ENCODE measurements around the gene PDGFRA.

PDGFRA gene

GRCh38 chr4:54209617-54210016, 19.5 kb upstream of the PDGFRA start:
- WGBS, 2 experiments: 84 to 97% methylated on average over 2 of the region's 2 CpGs
- H3K4me1 ChIP-seq (ENCODE audit: control insufficient read depth, insufficient read depth, low read length): no peaks in the 10 kb centered on the region
- H3K36me3 ChIP-seq (ENCODE audit: control insufficient read depth, insufficient read depth, low read length): no peaks in the 10 kb centered on the region

DNA sequence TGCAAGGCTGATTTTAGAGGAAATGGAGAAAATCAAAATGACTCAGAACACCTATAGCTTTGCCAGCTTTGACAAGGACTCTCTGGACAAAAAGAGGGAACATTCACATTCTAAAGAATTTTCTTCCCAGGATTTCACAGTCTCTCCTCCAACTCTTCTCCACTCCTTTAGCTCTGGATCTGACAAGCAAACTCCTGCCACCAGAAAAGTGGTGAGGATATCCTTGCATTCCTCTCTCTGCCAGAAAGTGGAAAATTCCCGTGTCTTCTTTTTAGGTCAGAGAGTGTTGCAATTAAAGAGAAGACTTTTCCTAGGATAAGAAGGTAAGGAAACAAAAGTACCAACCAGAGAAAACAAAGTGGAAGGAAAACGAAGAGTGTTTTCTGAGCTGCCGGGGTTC, 16.1 kb upstream of the PDGFRA start:
- Histone ChIP-seq H3K27me3 (ENCODE audit: control insufficient read depth, insufficient read depth, low read length, poor library complexity, severe bottlenecking) (peaks cover 2% of the 10 kb centered on the region), H3K36me3 (ENCODE audit: control insufficient read depth, insufficient read depth, low read length) (no peaks in the 10 kb centered on the region), H3K4me1 (ENCODE audit: control insufficient read depth, insufficient read depth, low read length) (no peaks in the 10 kb centered on the region), H3K9me3 (ENCODE audit: control insufficient read depth, low read length) (no peaks in the 10 kb centered on the region), H3K27ac (ENCODE audit: insufficient read depth, low read depth, low read length, poor library complexity, severe bottlenecking) (no peak overlapping the region), H3K4me3 (ENCODE audit: insufficient read depth, low read depth, low read length) (no peak overlapping the region)
- 90 to 93% methylated on average over 3 of the region's 3 CpGs for WGBS, 2 experiments

More at GRCh38 chr4:54209617-54210016, 19.5 kb upstream of the PDGFRA start:
- H3K9me3 ChIP-seq (ENCODE audit: control insufficient read depth, low read length): no peaks in the 10 kb centered on the region
- H3K4me3 ChIP-seq (ENCODE audit: insufficient read depth, low read depth, low read length): no peak overlapping the region
- no peaks in the 10 kb centered on the region for H3K27me3 ChIP-seq (ENCODE audit: control insufficient read depth, insufficient read depth, low read length, poor library complexity, severe bottlenecking)
- no peak overlapping the region for H3K27ac ChIP-seq (ENCODE audit: insufficient read depth, low read depth, low read length, poor library complexity, severe bottlenecking)

DNA sequence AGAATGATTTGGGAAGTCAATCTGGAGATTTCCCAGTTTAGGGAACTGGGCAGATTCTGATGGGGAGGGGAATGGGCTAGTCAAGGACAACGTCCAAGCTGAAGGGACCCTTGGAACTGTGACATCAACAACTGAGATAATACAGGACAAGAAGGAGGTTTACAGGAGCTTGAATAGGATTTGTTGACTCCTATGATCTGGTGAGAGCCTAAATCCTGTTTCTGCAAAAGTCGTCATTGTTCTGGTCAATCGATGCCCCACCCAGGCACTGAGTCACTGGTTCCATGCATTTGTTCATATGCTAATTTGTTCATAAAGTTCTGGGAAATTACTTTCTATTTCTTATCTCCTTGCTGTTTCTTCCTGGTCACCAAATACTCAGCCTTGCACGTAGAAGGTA, 15.3 kb upstream of the PDGFRA start:
- WGBS, 2 experiments: 73 to 74% methylated on average over 4 of the region's 4 CpGs
- peaks cover 9% of the 10 kb centered on the region for H3K27me3 ChIP-seq (ENCODE audit: control insufficient read depth, insufficient read depth, low read length, poor library complexity, severe bottlenecking)

DNA sequence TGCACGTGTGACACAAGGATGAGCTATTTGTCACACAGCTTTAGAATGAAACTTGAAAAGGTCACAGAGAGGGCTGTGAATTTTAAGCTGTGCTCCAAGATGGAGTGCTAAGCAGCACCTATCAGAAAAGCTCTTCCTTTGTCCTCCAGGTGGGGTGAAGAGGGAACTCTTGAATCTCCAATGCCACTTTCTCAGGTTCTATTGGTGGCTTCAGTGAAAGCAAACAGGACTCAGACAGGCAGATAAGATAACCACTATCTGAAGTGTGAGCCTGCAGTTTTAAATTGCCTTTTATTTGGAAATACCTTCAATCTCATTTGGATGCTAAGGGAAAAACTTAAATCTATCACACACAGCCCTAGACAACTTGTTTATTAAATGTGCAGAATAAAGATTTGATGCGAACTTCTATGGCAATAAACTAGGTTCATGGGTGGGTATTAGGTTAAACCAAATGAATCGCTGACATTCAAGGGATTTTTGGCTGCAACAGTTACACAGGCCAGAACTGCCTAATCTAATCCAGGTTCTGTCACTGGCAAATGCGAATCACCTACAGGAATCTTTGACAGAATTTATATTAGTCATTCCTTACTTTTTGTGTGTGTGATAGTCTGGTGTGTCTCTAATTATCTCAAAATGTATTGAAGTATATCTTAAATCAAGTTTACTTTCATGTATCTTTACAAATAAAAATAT, 13.6 kb upstream of the PDGFRA start:
- H3K9me3 ChIP-seq (ENCODE audit: control insufficient read depth, low read length): no peaks in the 10 kb centered on the region
- H3K27ac ChIP-seq (ENCODE audit: insufficient read depth, low read depth, low read length, poor library complexity, severe bottlenecking): no peak overlapping the region
- no peaks in the 10 kb centered on the region for H3K4me1 ChIP-seq (ENCODE audit: control insufficient read depth, insufficient read depth, low read length)
- no peaks in the 10 kb centered on the region for H3K36me3 ChIP-seq (ENCODE audit: control insufficient read depth, insufficient read depth, low read length)
- no peak overlapping the region for H3K4me3 ChIP-seq (ENCODE audit: insufficient read depth, low read depth, low read length)
- peaks cover 13% of the 10 kb centered on the region for H3K27me3 ChIP-seq (ENCODE audit: control insufficient read depth, insufficient read depth, low read length, poor library complexity, severe bottlenecking)
- 88 to 93% methylated on average over 3 to 4 of the region's 4 CpGs for WGBS, 2 experiments

More for the DNA sequence above, 15.3 kb upstream of the PDGFRA start:
- no peak overlapping the region for H3K4me3 ChIP-seq (ENCODE audit: insufficient read depth, low read depth, low read length)
- no peaks in the 10 kb centered on the region for H3K36me3 ChIP-seq (ENCODE audit: control insufficient read depth, insufficient read depth, low read length)
- H3K9me3 ChIP-seq (ENCODE audit: control insufficient read depth, low read length): no peaks in the 10 kb centered on the region
- H3K4me1 ChIP-seq (ENCODE audit: control insufficient read depth, insufficient read depth, low read length): no peaks in the 10 kb centered on the region
- no peak overlapping the region for H3K27ac ChIP-seq (ENCODE audit: insufficient read depth, low read depth, low read length, poor library complexity, severe bottlenecking)

DNA sequence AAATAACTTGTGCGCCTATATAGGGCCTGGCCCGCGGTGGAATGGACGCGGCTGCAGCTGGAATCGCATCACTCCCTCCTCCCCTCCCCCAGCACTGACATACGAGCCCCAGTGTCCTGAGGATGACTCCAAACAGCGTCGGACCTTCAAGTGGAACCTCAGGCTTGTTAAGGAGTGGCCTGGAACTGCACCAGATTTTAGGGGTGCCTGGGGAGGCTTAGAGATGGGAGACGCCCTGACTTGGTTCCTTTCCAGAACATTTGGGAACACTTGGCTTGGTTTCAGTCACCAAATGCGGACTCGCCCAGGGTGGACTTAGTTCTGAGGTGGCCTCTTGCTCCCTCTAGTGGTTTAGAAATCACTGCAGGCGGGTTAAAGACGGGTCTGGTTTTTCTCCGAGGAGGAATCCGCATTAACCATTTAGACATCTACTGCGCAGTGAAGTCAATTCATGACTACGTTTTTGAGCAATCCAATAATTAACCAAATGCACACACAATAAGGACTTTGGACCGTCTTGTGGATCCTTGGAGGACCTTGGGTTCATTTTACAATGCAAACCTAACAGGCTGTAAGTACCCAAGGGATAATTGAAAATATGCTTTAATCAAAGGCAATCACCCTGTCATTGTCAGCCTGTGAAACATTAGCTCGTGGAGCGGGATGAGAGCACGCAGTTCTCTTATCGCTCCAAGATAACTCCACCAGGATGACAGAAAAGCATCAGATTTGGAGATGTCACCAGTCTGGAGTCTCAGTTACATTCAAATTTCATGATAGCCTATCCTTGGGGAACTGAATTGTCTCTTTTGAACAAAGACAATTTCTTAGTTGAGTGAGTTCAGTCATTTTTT, 11.2 kb upstream of the PDGFRA start:
- Histone ChIP-seq H3K9me3 (ENCODE audit: control insufficient read depth, low read length) (no peaks in the 10 kb centered on the region), H3K4me1 (ENCODE audit: control insufficient read depth, insufficient read depth, low read length) (no peaks in the 10 kb centered on the region), H3K36me3 (ENCODE audit: control insufficient read depth, insufficient read depth, low read length) (no peaks in the 10 kb centered on the region), H3K27ac (ENCODE audit: insufficient read depth, low read depth, low read length, poor library complexity, severe bottlenecking) (no peak overlapping the region), H3K4me3 (ENCODE audit: insufficient read depth, low read depth, low read length) (peak overlapping the region; percentile 24), H3K27me3 (ENCODE audit: control insufficient read depth, insufficient read depth, low read length, poor library complexity, severe bottlenecking) (peaks cover 29% of the 10 kb centered on the region)
- 6 to 7% methylated on average over 23 of the region's 23 CpGs for WGBS, 2 experiments

DNA sequence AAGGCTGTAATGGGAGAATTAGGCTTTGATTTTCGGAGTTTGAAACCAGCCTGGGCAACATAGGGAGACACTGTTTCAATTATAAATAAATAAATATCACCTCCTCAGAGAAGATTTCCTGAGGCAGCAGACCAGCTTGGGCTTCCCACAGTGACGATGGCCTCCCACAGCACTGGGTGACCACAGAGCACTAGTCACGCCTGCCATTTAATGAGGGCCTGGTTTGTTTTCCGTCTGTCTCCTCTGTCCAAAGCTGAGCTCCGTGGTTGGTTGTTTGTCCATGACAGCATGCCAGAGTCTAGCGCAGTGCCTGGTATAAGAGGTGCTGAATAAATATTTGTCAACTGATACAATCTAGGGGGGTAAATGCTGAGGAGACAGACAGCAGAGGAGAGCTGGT, 10.4 kb upstream of the PDGFRA start:
- Histone ChIP-seq H3K36me3 (ENCODE audit: control insufficient read depth, insufficient read depth, low read length) (no peaks in the 10 kb centered on the region), H3K4me3 (ENCODE audit: insufficient read depth, low read depth, low read length) (no peak overlapping the region), H3K27ac (ENCODE audit: insufficient read depth, low read depth, low read length, poor library complexity, severe bottlenecking) (no peak overlapping the region), H3K9me3 (ENCODE audit: control insufficient read depth, low read length) (no peaks in the 10 kb centered on the region), H3K27me3 (ENCODE audit: control insufficient read depth, insufficient read depth, low read length, poor library complexity, severe bottlenecking) (peaks cover 36% of the 10 kb centered on the region), H3K4me1 (ENCODE audit: control insufficient read depth, insufficient read depth, low read length) (no peaks in the 10 kb centered on the region)
- WGBS, 2 experiments: 91 to 98% methylated on average over 6 of the region's 6 CpGs

DNA sequence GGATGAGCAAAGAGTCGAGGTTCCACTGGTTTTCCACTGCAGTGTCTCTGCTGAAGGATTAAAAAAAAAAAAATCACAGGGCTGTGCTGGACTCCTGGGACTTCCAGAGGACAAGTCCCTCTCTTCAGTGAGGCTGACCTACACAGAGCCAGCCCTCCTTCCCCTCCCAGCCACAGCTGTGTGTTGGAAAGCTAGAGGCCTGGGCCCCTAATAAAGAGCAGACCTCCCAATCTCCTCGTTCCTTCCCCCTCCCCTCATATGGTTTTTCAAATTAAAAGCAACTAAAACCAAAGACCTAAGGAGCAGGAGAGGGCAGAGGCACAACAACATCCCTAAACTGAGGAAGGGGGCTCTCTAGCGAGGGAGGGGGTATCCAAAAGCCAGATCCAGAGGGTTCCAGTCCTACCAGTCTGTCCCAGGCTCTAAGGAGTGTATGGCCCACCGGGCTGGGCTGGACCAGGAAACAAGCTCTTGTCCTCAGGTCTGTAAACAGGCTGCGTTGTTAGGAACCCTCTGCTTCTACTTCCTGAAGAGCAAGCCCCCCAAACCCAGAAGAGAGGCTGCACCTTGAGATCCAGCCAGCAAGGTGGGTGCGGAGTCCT, 4.0 kb upstream of the PDGFRA start:
- Histone ChIP-seq H3K4me3 (ENCODE audit: insufficient read depth, low read depth, low read length) (no peak overlapping the region), H3K27ac (ENCODE audit: insufficient read depth, low read depth, low read length, poor library complexity, severe bottlenecking) (no peak overlapping the region), H3K27me3 (ENCODE audit: control insufficient read depth, insufficient read depth, low read length, poor library complexity, severe bottlenecking) (peaks cover 87% of the 10 kb centered on the region), H3K36me3 (ENCODE audit: control insufficient read depth, insufficient read depth, low read length) (no peaks in the 10 kb centered on the region), H3K9me3 (ENCODE audit: control insufficient read depth, low read length) (no peaks in the 10 kb centered on the region), H3K4me1 (ENCODE audit: control insufficient read depth, insufficient read depth, low read length) (peaks cover 34% of the 10 kb centered on the region)
- WGBS, 2 experiments: 11 to 17% methylated on average over 6 of the region's 6 CpGs

GRCh38 chr4:54225598-54226403, 3.3 kb upstream of the PDGFRA start:
- WGBS, 2 experiments: 1 to 2% methylated on average over 33 of the region's 33 CpGs
- Histone ChIP-seq H3K4me3 (ENCODE audit: insufficient read depth, low read depth, low read length) (peak overlapping the region; percentile 53), H3K9me3 (ENCODE audit: control insufficient read depth, low read length) (no peaks in the 10 kb centered on the region), H3K27ac (ENCODE audit: insufficient read depth, low read depth, low read length, poor library complexity, severe bottlenecking) (no peak overlapping the region), H3K36me3 (ENCODE audit: control insufficient read depth, insufficient read depth, low read length) (no peaks in the 10 kb centered on the region), H3K4me1 (ENCODE audit: control insufficient read depth, insufficient read depth, low read length) (peaks cover 34% of the 10 kb centered on the region), H3K27me3 (ENCODE audit: control insufficient read depth, insufficient read depth, low read length, poor library complexity, severe bottlenecking) (peaks cover 94% of the 10 kb centered on the region)

DNA sequence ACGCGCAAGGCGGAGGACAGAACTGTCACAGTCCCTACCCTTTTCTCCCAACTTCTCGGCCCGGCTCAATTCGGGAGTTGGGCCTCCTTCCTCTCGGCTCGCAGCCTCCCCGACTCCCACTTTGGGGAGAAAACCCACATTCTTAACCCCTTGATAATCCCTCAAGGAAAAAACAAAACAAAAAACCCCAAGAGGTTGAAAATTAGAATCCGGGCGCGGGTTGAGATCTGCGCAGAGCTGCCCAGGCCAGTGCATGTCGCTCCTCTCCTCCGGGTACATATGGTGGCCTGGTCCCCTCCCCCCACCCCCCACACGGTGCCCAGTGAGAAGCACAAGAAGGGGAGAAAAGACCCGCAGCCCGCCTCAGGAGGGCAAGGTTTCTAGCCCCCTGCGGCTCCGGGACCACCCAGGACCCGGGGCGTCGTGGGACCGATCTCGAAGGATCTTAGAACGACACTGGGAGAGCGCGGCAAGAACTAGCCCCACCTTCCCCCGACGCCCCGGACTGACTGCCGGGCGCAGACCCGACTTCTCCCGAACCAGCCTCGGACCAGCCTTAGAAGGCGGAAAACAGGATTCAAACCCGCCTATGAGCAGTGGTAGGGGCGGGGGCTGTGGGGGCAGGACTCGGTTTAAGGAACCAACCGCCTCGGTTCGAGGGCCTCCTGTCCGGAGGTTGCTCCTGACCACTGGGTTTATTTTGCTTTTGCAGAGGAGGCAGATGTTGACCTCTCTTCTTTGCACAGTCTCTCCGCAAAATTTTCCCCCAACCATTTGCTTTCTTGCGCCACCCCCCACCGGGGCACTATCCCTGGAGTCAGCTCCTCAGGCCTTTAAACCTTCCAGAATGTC, 2.5 kb upstream of the PDGFRA start:
- peak overlapping the region; percentile 53 for H3K4me3 ChIP-seq (ENCODE audit: insufficient read depth, low read depth, low read length)
- no peaks in the 10 kb centered on the region for H3K9me3 ChIP-seq (ENCODE audit: control insufficient read depth, low read length)
- no peak overlapping the region for H3K27ac ChIP-seq (ENCODE audit: insufficient read depth, low read depth, low read length, poor library complexity, severe bottlenecking)
- H3K36me3 ChIP-seq (ENCODE audit: control insufficient read depth, insufficient read depth, low read length): no peaks in the 10 kb centered on the region
- 1% methylated on average over 46 to 47 of the region's 47 CpGs for WGBS, 2 experiments
- peaks cover 95% of the 10 kb centered on the region for H3K27me3 ChIP-seq (ENCODE audit: control insufficient read depth, insufficient read depth, low read length, poor library complexity, severe bottlenecking)
- H3K4me1 ChIP-seq (ENCODE audit: control insufficient read depth, insufficient read depth, low read length): peaks cover 34% of the 10 kb centered on the region
